ENCODE results near the gene XPO6.

Gene XPO6

GRCh38 chr16:28187595-28188004 is 24.2 kb downstream of the XPO6 start:
- Histone ChIP-seq H3K27ac (ENCODE audit: low read depth, low read length) (no peak overlapping the region), H3K4me1 (ENCODE audit: control insufficient read depth in 5 of 5, insufficient read depth in 5 of 5, low read length in 5 of 5) (peaks cover 0 to 26% (median 13%) of the 10 kb centered on the region in 5 donors)

GRCh38 chr16:28186752-28187151 is 25.0 kb downstream of the XPO6 start:
- H3K27ac ChIP-seq (ENCODE audit: low read depth, low read length), result no peak overlapping the region
- H3K4me1 ChIP-seq (ENCODE audit: control insufficient read depth in 5 of 5, insufficient read depth in 5 of 5, low read length in 5 of 5), result peaks cover 0 to 32% (median 21%) of the 10 kb centered on the region in 5 donors

More at GRCh38 chr16:28187595-28188004, 24.2 kb downstream of the XPO6 start:
- Histone ChIP-seq H3K9me3 (ENCODE audit: control insufficient read depth in 5 of 5, low read length in 5 of 5) (peaks cover 0 to 3% (median 0%) of the 10 kb centered on the region in 5 donors), H3K9ac (ENCODE audit: low read length in 5 of 5) (no peak overlapping the region), H3K4me3 (ENCODE audit: low read depth in 1 of 5, low read length in 5 of 5) (no peak overlapping the region), H3K27me3 (ENCODE audit: control insufficient read depth in 5 of 5, insufficient read depth in 4 of 5, low read length in 5 of 5) (no peaks in the 10 kb centered on the region), H3K36me3 (ENCODE audit: control insufficient read depth in 5 of 5, insufficient read depth in 5 of 5, low read length in 5 of 5) (peaks cover 0 to 7% (median 5%) of the 10 kb centered on the region in 5 donors)

GRCh38 chr16:28185696-28186095 is 26.1 kb downstream of the XPO6 start:
- no peak overlapping the region for H3K27ac ChIP-seq (ENCODE audit: low read depth, low read length)
- H3K27me3 ChIP-seq (ENCODE audit: control insufficient read depth in 5 of 5, insufficient read depth in 4 of 5, low read length in 5 of 5), result no peaks in the 10 kb centered on the region
- H3K4me3 ChIP-seq (ENCODE audit: low read depth in 1 of 5, low read length in 5 of 5), result no peak overlapping the region
- H3K4me1 ChIP-seq (ENCODE audit: control insufficient read depth in 5 of 5, insufficient read depth in 5 of 5, low read length in 5 of 5), result peaks cover 2 to 43% (median 32%) of the 10 kb centered on the region in 5 donors
- H3K9me3 ChIP-seq (ENCODE audit: control insufficient read depth in 5 of 5, low read length in 5 of 5), result peaks cover 0 to 3% (median 0%) of the 10 kb centered on the region in 5 donors
- no peak overlapping the region for H3K9ac ChIP-seq (ENCODE audit: low read length in 5 of 5)
- H3K36me3 ChIP-seq (ENCODE audit: control insufficient read depth in 5 of 5, insufficient read depth in 5 of 5, low read length in 5 of 5), result peaks cover 0 to 2% (median 0%) of the 10 kb centered on the region in 5 donors

More at GRCh38 chr16:28186752-28187151, 25.0 kb downstream of the XPO6 start:
- H3K36me3 ChIP-seq (ENCODE audit: control insufficient read depth in 5 of 5, insufficient read depth in 5 of 5, low read length in 5 of 5), result peaks cover 0 to 4% (median 3%) of the 10 kb centered on the region in 5 donors
- H3K9ac ChIP-seq (ENCODE audit: low read length in 5 of 5), result no peak overlapping the region
- H3K27me3 ChIP-seq (ENCODE audit: control insufficient read depth in 5 of 5, insufficient read depth in 4 of 5, low read length in 5 of 5), result no peaks in the 10 kb centered on the region
- no peak overlapping the region for H3K4me3 ChIP-seq (ENCODE audit: low read depth in 1 of 5, low read length in 5 of 5)
- H3K9me3 ChIP-seq (ENCODE audit: control insufficient read depth in 5 of 5, low read length in 5 of 5), result peaks cover 0 to 3% (median 0%) of the 10 kb centered on the region in 5 donors

- H3K9me3 ChIP-seq (ENCODE audit: control insufficient read depth in 5 of 5, low read length in 5 of 5), result peaks cover 0 to 3% (median 0%) of the 10 kb centered on the region in 5 donors
- no peak overlapping the region for H3K9ac ChIP-seq (ENCODE audit: low read length in 5 of 5)
- peaks cover 2 to 40% (median 31%) of the 10 kb centered on the region in 5 donors for H3K4me1 ChIP-seq (ENCODE audit: control insufficient read depth in 5 of 5, insufficient read depth in 5 of 5, low read length in 5 of 5)
- no peak overlapping the region for H3K27ac ChIP-seq (ENCODE audit: low read depth, low read length)
- H3K27me3 ChIP-seq (ENCODE audit: control insufficient read depth in 5 of 5, insufficient read depth in 4 of 5, low read length in 5 of 5), result no peaks in the 10 kb centered on the region
- no peak overlapping the region for H3K4me3 ChIP-seq (ENCODE audit: low read depth in 1 of 5, low read length in 5 of 5)
- H3K36me3 ChIP-seq (ENCODE audit: control insufficient read depth in 5 of 5, insufficient read depth in 5 of 5, low read length in 5 of 5), result peaks cover 0 to 2% (median 0%) of the 10 kb centered on the region in 5 donors
Observed at GRCh38 chr16:28184625-28185024, 27.1 kb downstream of the XPO6 start.

- H3K9me3 ChIP-seq (ENCODE audit: control insufficient read depth in 5 of 5, low read length in 5 of 5), result peaks cover 0 to 3% (median 0%) of the 10 kb centered on the region in 5 donors
- peaks cover 2 to 38% (median 26%) of the 10 kb centered on the region in 5 donors for H3K4me1 ChIP-seq (ENCODE audit: control insufficient read depth in 5 of 5, insufficient read depth in 5 of 5, low read length in 5 of 5)
- H3K9ac ChIP-seq (ENCODE audit: low read length in 5 of 5), result no peak overlapping the region
- peaks cover 0 to 5% (median 0%) of the 10 kb centered on the region in 5 donors for H3K36me3 ChIP-seq (ENCODE audit: control insufficient read depth in 5 of 5, insufficient read depth in 5 of 5, low read length in 5 of 5)
- no peaks in the 10 kb centered on the region for H3K27me3 ChIP-seq (ENCODE audit: control insufficient read depth in 5 of 5, insufficient read depth in 4 of 5, low read length in 5 of 5)
- no peak overlapping the region for H3K4me3 ChIP-seq (ENCODE audit: low read depth in 1 of 5, low read length in 5 of 5)
- no peak overlapping the region for H3K27ac ChIP-seq (ENCODE audit: low read depth, low read length)
Observed at GRCh38 chr16:28183930-28184329, 27.8 kb downstream of the XPO6 start.

GRCh38 chr16:28183484-28183883 is 28.3 kb downstream of the XPO6 start:
- Histone ChIP-seq H3K9me3 (ENCODE audit: control insufficient read depth in 5 of 5, low read length in 5 of 5) (peaks cover 0 to 3% (median 0%) of the 10 kb centered on the region in 5 donors), H3K4me1 (ENCODE audit: control insufficient read depth in 5 of 5, insufficient read depth in 5 of 5, low read length in 5 of 5) (peaks cover 2 to 38% (median 26%) of the 10 kb centered on the region in 5 donors), H3K36me3 (ENCODE audit: control insufficient read depth in 5 of 5, insufficient read depth in 5 of 5, low read length in 5 of 5) (peaks cover 0 to 3% (median 0%) of the 10 kb centered on the region in 5 donors), H3K27me3 (ENCODE audit: control insufficient read depth in 5 of 5, insufficient read depth in 4 of 5, low read length in 5 of 5) (no peaks in the 10 kb centered on the region), H3K4me3 (ENCODE audit: low read depth in 1 of 5, low read length in 5 of 5) (no peak overlapping the region), H3K27ac (ENCODE audit: low read depth, low read length) (no peak overlapping the region), H3K9ac (ENCODE audit: low read length in 5 of 5) (no peak overlapping the region)

GRCh38 chr16:28182801-28183200 is 29.0 kb downstream of the XPO6 start:
- Histone ChIP-seq H3K27ac (ENCODE audit: low read depth, low read length) (no peak overlapping the region), H3K4me3 (ENCODE audit: low read depth in 1 of 5, low read length in 5 of 5) (no peak overlapping the region), H3K36me3 (ENCODE audit: control insufficient read depth in 5 of 5, insufficient read depth in 5 of 5, low read length in 5 of 5) (peaks cover 0 to 5% (median 2%) of the 10 kb centered on the region in 5 donors), H3K27me3 (ENCODE audit: control insufficient read depth in 5 of 5, insufficient read depth in 4 of 5, low read length in 5 of 5) (no peaks in the 10 kb centered on the region), H3K4me1 (ENCODE audit: control insufficient read depth in 5 of 5, insufficient read depth in 5 of 5, low read length in 5 of 5) (peaks cover 2 to 32% (median 26%) of the 10 kb centered on the region in 5 donors), H3K9me3 (ENCODE audit: control insufficient read depth in 5 of 5, low read length in 5 of 5) (peaks cover 0 to 3% (median 0%) of the 10 kb centered on the region in 5 donors), H3K9ac (ENCODE audit: low read length in 5 of 5) (no peak overlapping the region)

GRCh38 chr16:28182183-28182582 is 29.6 kb downstream of the XPO6 start:
- Histone ChIP-seq H3K4me1 (ENCODE audit: control insufficient read depth in 5 of 5, insufficient read depth in 5 of 5, low read length in 5 of 5) (peaks cover 2 to 26% (median 22%) of the 10 kb centered on the region in 5 donors), H3K9ac (ENCODE audit: low read length in 5 of 5) (no peak overlapping the region), H3K9me3 (ENCODE audit: control insufficient read depth in 5 of 5, low read length in 5 of 5) (peaks cover 0 to 3% (median 0%) of the 10 kb centered on the region in 5 donors), H3K36me3 (ENCODE audit: control insufficient read depth in 5 of 5, insufficient read depth in 5 of 5, low read length in 5 of 5) (peaks cover 0 to 9% (median 3%) of the 10 kb centered on the region in 5 donors), H3K27me3 (ENCODE audit: control insufficient read depth in 5 of 5, insufficient read depth in 4 of 5, low read length in 5 of 5) (no peaks in the 10 kb centered on the region), H3K27ac (ENCODE audit: low read depth, low read length) (no peak overlapping the region), H3K4me3 (ENCODE audit: low read depth in 1 of 5, low read length in 5 of 5) (no peak overlapping the region)

- Histone ChIP-seq H3K27me3 (ENCODE audit: control insufficient read depth in 5 of 5, insufficient read depth in 4 of 5, low read length in 5 of 5) (no peaks in the 10 kb centered on the region), H3K9me3 (ENCODE audit: control insufficient read depth in 5 of 5, low read length in 5 of 5) (peaks cover 0 to 3% (median 0%) of the 10 kb centered on the region in 5 donors), H3K4me1 (ENCODE audit: control insufficient read depth in 5 of 5, insufficient read depth in 5 of 5, low read length in 5 of 5) (peaks cover 2 to 23% (median 22%) of the 10 kb centered on the region in 5 donors), H3K9ac (ENCODE audit: low read length in 5 of 5) (no peak overlapping the region), H3K36me3 (ENCODE audit: control insufficient read depth in 5 of 5, insufficient read depth in 5 of 5, low read length in 5 of 5) (peaks cover 3 to 16% (median 5%) of the 10 kb centered on the region in 5 donors), H3K4me3 (ENCODE audit: low read depth in 1 of 5, low read length in 5 of 5) (no peak overlapping the region), H3K27ac (ENCODE audit: low read depth, low read length) (peak overlapping the region; percentile 4)
Observed at GRCh38 chr16:28181515-28181914, 30.2 kb downstream of the XPO6 start.

- Histone ChIP-seq H3K36me3 (ENCODE audit: control insufficient read depth in 5 of 5, insufficient read depth in 5 of 5, low read length in 5 of 5) (peaks cover 4 to 19% (median 8%) of the 10 kb centered on the region in 5 donors), H3K4me3 (ENCODE audit: low read depth in 1 of 5, low read length in 5 of 5) (no peak overlapping the region), H3K9ac (ENCODE audit: low read length in 5 of 5) (no peak overlapping the region), H3K4me1 (ENCODE audit: control insufficient read depth in 5 of 5, insufficient read depth in 5 of 5, low read length in 5 of 5) (peaks cover 2 to 23% (median 22%) of the 10 kb centered on the region in 5 donors), H3K27me3 (ENCODE audit: control insufficient read depth in 5 of 5, insufficient read depth in 4 of 5, low read length in 5 of 5) (no peaks in the 10 kb centered on the region), H3K9me3 (ENCODE audit: control insufficient read depth in 5 of 5, low read length in 5 of 5) (peaks cover 0 to 3% (median 0%) of the 10 kb centered on the region in 5 donors), H3K27ac (ENCODE audit: low read depth, low read length) (peak overlapping the region; percentile 4)
Observed at GRCh38 chr16:28180655-28181460, 30.9 kb downstream of the XPO6 start.

All from subcutaneous abdominal adipose tissue (tissue), 5 donors.